Natural killer cell (primary cell): ENCODE data around the gene TRAF3. TPM values are rescaled to one million over a fixed set of nuclear protein-coding genes. Genes with fewer than 3 reads are reported as not detected.

Experiments used
- ATAC-seq, 3 donors: fragments of 150-1000 bp in 2 of 3; fragments of 200-7000 bp in 1 of 3; cut with Tn5 transposase; 1 replicate in 1 of 3; 2 replicates in 2 of 3; pipeline ENCODE4 v1.10.0; 2021; ENCODE audit warnings: mild to moderate bottlenecking in 2 of 3, moderate library complexity in 2 of 3
- DNase-seq, 2 donors: peaks; one replicate each; pipeline versions ENCODE4 v3.0.0 to v3.0.0-alpha.2; 2013 to 2021; ENCODE audit warnings: mixed read lengths in 1 of 2
- H3K27ac ChIP-seq: one replicate; pipeline ENCODE4 v1.5.1; 2013; ENCODE audit warnings: mild to moderate bottlenecking, low read length
- H3K27me3 ChIP-seq: one replicate; pipeline ENCODE4 v1.6.1; 2013; ENCODE audit warnings: low read length; ENCODE audit not compliant: control insufficient read depth, insufficient read depth
- H3K36me3 ChIP-seq: one replicate; pipeline ENCODE4 v1.6.1; 2013; ENCODE audit warnings: low read length; ENCODE audit not compliant: control insufficient read depth, insufficient read depth
- H3K4me1 ChIP-seq: one replicate; pipeline ENCODE4 v1.6.1; 2013; ENCODE audit warnings: low read length; ENCODE audit not compliant: control insufficient read depth, insufficient read depth
- H3K4me3 ChIP-seq: one replicate; pipeline ENCODE4 v1.5.1; 2013; ENCODE audit warnings: low read length
- H3K9me3 ChIP-seq: one replicate; pipeline ENCODE4 v1.6.1; 2013; ENCODE audit warnings: low read length; ENCODE audit not compliant: control insufficient read depth, insufficient read depth
- H3K27ac Mint-ChIP-seq, 2 donors: one replicate each; pipeline ENCODE4 v1.8.0; 2022; ENCODE audit warnings: mild to moderate bottlenecking in 2 of 2, mixed read lengths in 2 of 2, moderate library complexity in 1 of 2
- H3K27me3 Mint-ChIP-seq, 2 donors: one replicate each; pipeline ENCODE4 v1.8.0; 2022; ENCODE audit warnings: low read depth in 2 of 2, mixed read lengths in 2 of 2
- H3K36me3 Mint-ChIP-seq: one replicate; pipeline ENCODE4 v1.8.0; 2022; ENCODE audit warnings: mixed read lengths
- H3K4me1 Mint-ChIP-seq, 2 donors: one replicate each; pipeline ENCODE4 v1.8.0; 2022; ENCODE audit warnings: mixed read lengths in 2 of 2
- H3K4me3 Mint-ChIP-seq: one replicate; pipeline ENCODE4 v1.8.0; 2022; ENCODE audit warnings: mild to moderate bottlenecking, moderate library complexity, mixed read lengths
- H3K9me3 Mint-ChIP-seq, 2 donors: one replicate each; pipeline ENCODE4 v1.8.0; 2022; ENCODE audit warnings: mixed read lengths in 2 of 2
- WGBS: methylation state at CpG from one replicate; pipeline ENCODE4 v1.1.7; 2013; ENCODE audit warnings: missing lambda C conversion rate; ENCODE audit not compliant: insufficient coverage; 5-methylcytosine and 5-hydroxymethylcytosine counted together
- intact Hi-C: fragments of 100-400 bp; cut with micrococcal nuclease; formaldehyde crosslinking; loops from one replicate; pipeline ENCODE4 v1.14.2; 2022
- total RNA-seq, 4 donors: library from RNA; stranded (reverse); fragments of 120-200 nt in 1 of 4; gene quantifications; one replicate each; pipeline versions ENCODE4 v1.2.3 to v1.2.4, GENCODE V29; 2013 to 2022
- TF ChIP-seq, protein P1 (sequence below): fragments of 200-600 bp; IDR thresholded peaks from one replicate; pipeline ENCODE4 v1.8.0; 2022; ENCODE audit warnings: antibody characterized with exemption

Gene TRAF3
- total RNA-seq, 3 donors from 2014 or later (not counting 1 experiment from before 2014, with no cell fraction given), result 21.0 to 31.6 (median 23.5) TPM

DNA sequence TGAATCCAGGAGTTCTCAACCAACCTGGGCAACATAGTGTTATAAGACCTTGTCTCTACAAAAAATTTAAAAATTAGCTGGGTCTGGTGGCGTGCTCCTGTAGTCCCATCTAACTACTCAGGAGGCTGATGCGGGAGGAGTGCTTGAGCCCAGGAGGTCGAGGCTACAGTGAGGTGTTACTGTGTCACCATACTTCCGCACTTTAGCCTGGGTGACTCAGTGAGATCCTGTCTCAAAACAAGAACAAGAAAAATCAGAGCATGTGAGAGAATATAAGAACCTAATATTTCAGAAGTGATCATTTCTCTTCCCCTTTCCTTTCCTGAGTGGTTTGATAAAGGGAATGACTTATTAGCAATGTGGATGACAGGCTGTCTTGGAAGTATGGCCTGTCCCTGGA, 9.5 kb downstream of the TRAF3 start:
- Histone ChIP-seq H3K4me1 (peaks cover 3% of the 10 kb centered on the region), H3K9me3 (no peaks in the 10 kb centered on the region), H3K36me3 (no peaks in the 10 kb centered on the region), H3K4me3 (no peak overlapping the region), H3K27me3 (no peaks in the 10 kb centered on the region), H3K27ac (no peak overlapping the region)
- Mint-ChIP-seq H3K9me3 (no peaks in the 10 kb centered on the region), H3K27me3 (no peaks in the 10 kb centered on the region), H3K4me3 (peak overlapping the region; percentile 17), H3K36me3 (no peaks in the 10 kb centered on the region), H3K4me1 (peaks cover 43 to 47% of the 10 kb centered on the region in 2 donors), H3K27ac (peak overlapping the region in 1 of 2 donors; percentile 55)
- ATAC-seq, result peak in 2 of 3 donors; percentile 50 to 62
- TF ChIP-seq, protein P1, sequence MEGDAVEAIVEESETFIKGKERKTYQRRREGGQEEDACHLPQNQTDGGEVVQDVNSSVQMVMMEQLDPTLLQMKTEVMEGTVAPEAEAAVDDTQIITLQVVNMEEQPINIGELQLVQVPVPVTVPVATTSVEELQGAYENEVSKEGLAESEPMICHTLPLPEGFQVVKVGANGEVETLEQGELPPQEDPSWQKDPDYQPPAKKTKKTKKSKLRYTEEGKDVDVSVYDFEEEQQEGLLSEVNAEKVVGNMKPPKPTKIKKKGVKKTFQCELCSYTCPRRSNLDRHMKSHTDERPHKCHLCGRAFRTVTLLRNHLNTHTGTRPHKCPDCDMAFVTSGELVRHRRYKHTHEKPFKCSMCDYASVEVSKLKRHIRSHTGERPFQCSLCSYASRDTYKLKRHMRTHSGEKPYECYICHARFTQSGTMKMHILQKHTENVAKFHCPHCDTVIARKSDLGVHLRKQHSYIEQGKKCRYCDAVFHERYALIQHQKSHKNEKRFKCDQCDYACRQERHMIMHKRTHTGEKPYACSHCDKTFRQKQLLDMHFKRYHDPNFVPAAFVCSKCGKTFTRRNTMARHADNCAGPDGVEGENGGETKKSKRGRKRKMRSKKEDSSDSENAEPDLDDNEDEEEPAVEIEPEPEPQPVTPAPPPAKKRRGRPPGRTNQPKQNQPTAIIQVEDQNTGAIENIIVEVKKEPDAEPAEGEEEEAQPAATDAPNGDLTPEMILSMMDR, result no peak
- DNase-seq, result peak in 1 of 2 donors; percentile 36
- 65% methylated on average over 4 of the region's 4 CpGs for WGBS
- intact Hi-C loops, result no loop called here

DNA sequence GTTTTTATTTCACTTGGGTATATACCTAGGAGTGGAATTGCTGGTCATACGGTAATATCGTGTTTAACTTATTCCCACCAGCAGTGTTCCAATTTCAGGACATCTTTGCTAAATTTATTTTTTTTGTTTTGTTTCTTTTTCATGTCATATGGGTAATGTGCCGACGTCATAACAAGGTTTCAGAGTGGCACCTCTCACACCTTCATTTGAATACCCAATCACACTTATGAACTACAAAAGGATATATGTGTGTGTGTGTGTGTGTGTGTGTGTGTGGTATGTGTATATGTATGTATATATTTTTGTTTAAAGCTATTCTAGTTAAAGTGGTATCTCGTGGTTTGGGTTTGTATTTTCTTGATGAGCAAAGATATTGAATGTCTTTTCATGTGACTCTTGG, 12.1 kb downstream of the TRAF3 start:
- H3K27me3 ChIP-seq, result no peaks in the 10 kb centered on the region
- TF ChIP-seq, protein P1, result no peak
- peaks cover 11% of the 10 kb centered on the region for H3K4me1 ChIP-seq
- ATAC-seq (peak in 1 of 3 donors; percentile 59), DNase-seq (peak in 1 of 2 donors; percentile 42)
- no peak overlapping the region for H3K4me3 ChIP-seq
- H3K9me3 Mint-ChIP-seq, result no peaks in the 10 kb centered on the region
- no peaks in the 10 kb centered on the region for H3K36me3 Mint-ChIP-seq
- no peaks in the 10 kb centered on the region for H3K9me3 ChIP-seq
- no peak overlapping the region for H3K27ac Mint-ChIP-seq
- WGBS, result 100% methylated on average over 1 of the region's 5 CpGs
- H3K36me3 ChIP-seq, result no peaks in the 10 kb centered on the region
- H3K4me3 Mint-ChIP-seq, result no peak overlapping the region
- no peaks in the 10 kb centered on the region for H3K27me3 Mint-ChIP-seq
- no peak overlapping the region for H3K27ac ChIP-seq
- peaks cover 47 to 48% of the 10 kb centered on the region in 2 donors for H3K4me1 Mint-ChIP-seq
- intact Hi-C loops, result no loop called here

- TF ChIP-seq, protein P1, result no peak
- peaks cover 13% of the 10 kb centered on the region for H3K4me1 ChIP-seq
- 93% methylated on average over 3 of the region's 3 CpGs for WGBS
- ATAC-seq (no peak), DNase-seq (no peak)
- peak overlapping the region in 1 of 2 donors; percentile 33 for H3K27ac Mint-ChIP-seq
- no peaks in the 10 kb centered on the region for H3K9me3 ChIP-seq
- no peaks in the 10 kb centered on the region for H3K36me3 Mint-ChIP-seq
- no peaks in the 10 kb centered on the region for H3K27me3 Mint-ChIP-seq
- peaks cover 31 to 42% of the 10 kb centered on the region in 2 donors for H3K4me1 Mint-ChIP-seq
- H3K4me3 ChIP-seq, result no peak overlapping the region
- H3K27ac ChIP-seq, result no peak overlapping the region
- H3K36me3 ChIP-seq, result no peaks in the 10 kb centered on the region
- intact Hi-C loops, result loop anchor here (2.0 kb wide), 1 partner anchor 15 kb away; no protein-coding TSS in a partner anchor
- no peaks in the 10 kb centered on the region for H3K27me3 ChIP-seq
- H3K4me3 Mint-ChIP-seq, result no peak overlapping the region
- H3K9me3 Mint-ChIP-seq, result no peaks in the 10 kb centered on the region
Observed at GRCh38 chr14:102793531-102794328, 16.5 kb downstream of the TRAF3 start.
